ENCODE results near the gene SECISBP2. TPM values are rescaled to one million over a fixed set of nuclear protein-coding genes. Genes with fewer than 3 reads are reported as not detected.

Gene SECISBP2
- total and polyA plus RNA-seq, 2 experiments from 2014 or later: 77.7 to 86.8 TPM

DNA sequence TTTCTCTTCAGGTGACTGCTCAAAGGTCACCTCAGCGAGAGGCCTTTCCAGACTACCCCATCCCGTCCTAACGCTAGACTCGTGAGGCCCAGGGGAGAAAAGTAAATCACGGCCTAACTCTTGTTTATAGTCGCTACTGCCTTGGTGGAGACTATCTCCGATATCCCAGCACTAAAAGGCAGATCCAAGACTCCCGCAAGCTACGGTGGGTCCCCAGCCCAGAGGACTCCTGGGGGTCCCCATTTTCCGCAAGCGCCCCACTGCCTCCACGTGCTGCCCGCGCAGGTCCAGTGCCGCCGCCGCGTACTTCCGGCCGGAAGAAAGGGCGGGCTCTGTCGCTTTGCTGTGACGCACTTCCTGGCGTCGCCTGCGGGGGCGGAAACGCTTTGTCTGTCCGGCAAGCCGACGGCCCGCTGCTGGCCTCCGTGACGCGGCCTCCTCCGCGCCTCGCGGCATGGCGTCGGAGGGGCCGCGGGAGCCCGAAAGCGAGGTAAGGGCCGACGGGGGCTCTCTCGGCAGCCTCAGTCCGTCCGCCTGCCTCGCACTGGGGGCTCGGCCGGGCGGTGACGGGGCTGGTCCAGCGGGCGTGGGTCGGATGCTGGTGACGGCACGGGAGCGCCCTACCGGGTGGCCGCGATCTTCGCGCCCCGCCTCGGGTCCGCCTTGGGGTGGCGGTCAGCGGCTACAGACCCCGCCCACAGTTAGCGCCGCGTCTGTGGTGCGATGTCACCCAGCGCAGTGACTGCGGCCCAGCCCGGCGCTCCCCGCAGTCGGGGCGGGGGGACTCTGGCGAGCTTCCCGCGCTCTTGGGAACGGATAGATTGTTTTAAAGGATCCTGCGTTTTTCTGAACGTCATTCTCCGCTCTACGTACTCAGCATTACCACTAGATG is at the start of gene SECISBP2 (continued):
- TF ChIP-seq, protein P1, sequence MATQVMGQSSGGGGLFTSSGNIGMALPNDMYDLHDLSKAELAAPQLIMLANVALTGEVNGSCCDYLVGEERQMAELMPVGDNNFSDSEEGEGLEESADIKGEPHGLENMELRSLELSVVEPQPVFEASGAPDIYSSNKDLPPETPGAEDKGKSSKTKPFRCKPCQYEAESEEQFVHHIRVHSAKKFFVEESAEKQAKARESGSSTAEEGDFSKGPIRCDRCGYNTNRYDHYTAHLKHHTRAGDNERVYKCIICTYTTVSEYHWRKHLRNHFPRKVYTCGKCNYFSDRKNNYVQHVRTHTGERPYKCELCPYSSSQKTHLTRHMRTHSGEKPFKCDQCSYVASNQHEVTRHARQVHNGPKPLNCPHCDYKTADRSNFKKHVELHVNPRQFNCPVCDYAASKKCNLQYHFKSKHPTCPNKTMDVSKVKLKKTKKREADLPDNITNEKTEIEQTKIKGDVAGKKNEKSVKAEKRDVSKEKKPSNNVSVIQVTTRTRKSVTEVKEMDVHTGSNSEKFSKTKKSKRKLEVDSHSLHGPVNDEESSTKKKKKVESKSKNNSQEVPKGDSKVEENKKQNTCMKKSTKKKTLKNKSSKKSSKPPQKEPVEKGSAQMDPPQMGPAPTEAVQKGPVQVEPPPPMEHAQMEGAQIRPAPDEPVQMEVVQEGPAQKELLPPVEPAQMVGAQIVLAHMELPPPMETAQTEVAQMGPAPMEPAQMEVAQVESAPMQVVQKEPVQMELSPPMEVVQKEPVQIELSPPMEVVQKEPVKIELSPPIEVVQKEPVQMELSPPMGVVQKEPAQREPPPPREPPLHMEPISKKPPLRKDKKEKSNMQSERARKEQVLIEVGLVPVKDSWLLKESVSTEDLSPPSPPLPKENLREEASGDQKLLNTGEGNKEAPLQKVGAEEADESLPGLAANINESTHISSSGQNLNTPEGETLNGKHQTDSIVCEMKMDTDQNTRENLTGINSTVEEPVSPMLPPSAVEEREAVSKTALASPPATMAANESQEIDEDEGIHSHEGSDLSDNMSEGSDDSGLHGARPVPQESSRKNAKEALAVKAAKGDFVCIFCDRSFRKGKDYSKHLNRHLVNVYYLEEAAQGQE (IDR thresholded peaks at IDR 0.05; ENCODE audit: unreplicated experiment): no peak

DNA sequence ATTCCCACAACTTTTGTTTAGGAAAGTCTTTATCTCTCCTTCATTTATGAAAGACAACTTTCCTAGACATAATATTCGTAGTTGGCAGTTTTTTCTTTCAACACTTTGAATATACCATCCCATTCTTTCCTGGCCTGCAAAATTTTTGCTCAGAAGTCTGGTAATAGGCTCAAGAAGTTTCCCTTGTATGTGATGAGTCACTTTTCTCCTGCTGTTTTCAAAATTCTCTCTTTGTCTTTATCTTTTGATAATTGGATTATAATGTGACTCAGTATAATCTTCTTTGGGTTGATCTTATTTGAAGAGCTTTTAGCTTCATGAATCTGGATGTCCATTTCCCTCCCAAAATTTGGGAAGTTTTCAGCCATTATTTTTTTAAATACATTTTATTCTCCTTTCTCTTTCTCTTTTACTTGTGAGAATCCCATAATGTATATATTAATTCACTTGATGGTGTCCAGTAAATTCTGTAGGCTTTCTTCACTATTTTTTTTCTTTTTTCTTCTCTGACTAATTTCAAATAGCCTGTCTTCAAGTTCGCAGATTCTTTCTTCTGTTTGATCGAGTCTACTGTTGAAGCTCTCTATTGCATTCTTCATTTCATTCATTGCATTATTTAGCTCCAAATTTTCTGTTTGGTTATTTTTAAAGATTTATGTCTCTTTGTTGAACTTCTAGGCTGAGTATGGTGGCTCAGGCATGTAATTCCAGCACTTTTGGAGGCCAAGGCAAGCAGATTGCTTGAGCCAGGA is 44.6 kb upstream of the SECISBP2 start:
- Histone ChIP-seq H3K4me3 (no peak overlapping the region), H4K20me1 (replicated peaks; ENCODE audit: insufficient read depth) (no peaks in the 10 kb centered on the region), H3K4me2 (no peak overlapping the region), H3K36me3 (ENCODE audit: insufficient read depth) (no peaks in the 10 kb centered on the region), H3K79me2 (replicated peaks; ENCODE audit: insufficient read depth) (no peaks in the 10 kb centered on the region), H3K27ac (ENCODE audit: low read depth) (no peak overlapping the region), H2AFZ (no peak overlapping the region), H3F3A (replicated peaks; ENCODE audit: low read depth) (no peaks in the 10 kb centered on the region), H3K27me3 (ENCODE audit: insufficient read depth) (no peaks in the 10 kb centered on the region), H3K9me2 (ENCODE audit: insufficient read depth) (no peaks in the 10 kb centered on the region), H3K4me1 (ENCODE audit: insufficient read depth) (no peaks in the 10 kb centered on the region; the same call in 1 of the 2 replicates)
- Mint-ChIP-seq H3K9me3 (peaks cover 49% of the 10 kb centered on the region), H3K4me1 (peaks cover 3% of the 10 kb centered on the region; the same call in 1 of the 3 replicates), H3K4me3 (no peak overlapping the region), H3K27ac (no peak overlapping the region), H3K27me3 (ENCODE audit: insufficient read depth, low read depth, poor library complexity) (peaks cover 4% of the 10 kb centered on the region), H3K36me3 (ENCODE audit: low read depth) (peaks cover 45% of the 10 kb centered on the region)
- ATAC-seq (no peak), DNase-seq (ENCODE audit: low spot score) (no peak)
- no peak for TF ChIP-seq POLR2AphosphoS5 (IDR thresholded peaks at IDR 0.05; ENCODE audit: low read depth)
- TF ChIP-seq ZNF114 (CRISPR knock-in tag; IDR thresholded peaks at IDR 0.05): no peak
- TF ChIP-seq, protein P1 (IDR thresholded peaks at IDR 0.05; ENCODE audit: unreplicated experiment): no peak
- TF ChIP-seq CREB1 (CRISPR knock-in tag; IDR thresholded peaks at IDR 0.05; ENCODE audit: low read depth): no peak
- no peak for TF ChIP-seq EZH2 (IDR thresholded peaks at IDR 0.05; ENCODE audit: low read depth, unreplicated experiment)
- TF ChIP-seq, protein P2, sequence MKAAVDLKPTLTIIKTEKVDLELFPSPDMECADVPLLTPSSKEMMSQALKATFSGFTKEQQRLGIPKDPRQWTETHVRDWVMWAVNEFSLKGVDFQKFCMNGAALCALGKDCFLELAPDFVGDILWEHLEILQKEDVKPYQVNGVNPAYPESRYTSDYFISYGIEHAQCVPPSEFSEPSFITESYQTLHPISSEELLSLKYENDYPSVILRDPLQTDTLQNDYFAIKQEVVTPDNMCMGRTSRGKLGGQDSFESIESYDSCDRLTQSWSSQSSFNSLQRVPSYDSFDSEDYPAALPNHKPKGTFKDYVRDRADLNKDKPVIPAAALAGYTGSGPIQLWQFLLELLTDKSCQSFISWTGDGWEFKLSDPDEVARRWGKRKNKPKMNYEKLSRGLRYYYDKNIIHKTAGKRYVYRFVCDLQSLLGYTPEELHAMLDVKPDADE (IDR thresholded peaks at IDR 0.05): no peak
- no peak for TF ChIP-seq NANOG (IDR thresholded peaks at IDR 0.05; ENCODE audit: borderline replicate concordance)
- no peak for TF ChIP-seq ZNF331 (CRISPR knock-in tag; IDR thresholded peaks at IDR 0.05; ENCODE audit: low read depth)
- TF ChIP-seq JUNB (IDR thresholded peaks at IDR 0.05; ENCODE audit: unreplicated experiment): no peak

Measured in GM23338 (cell line).